Measurements from ENCODE around the gene CHD2.
"Not testable (repeated sequence)": the region's sequence is repeated elsewhere in the genome, so short reads cannot be mapped to it uniquely, and the experiment has no call there.

CHD2 gene

GRCh38 chr15:92904722-92905571, 4.8 kb downstream of the CHD2 start:
- no peak for DNase-seq (ENCODE audit: low read depth in 2 of 2, low spot score in 1 of 2)

DNA sequence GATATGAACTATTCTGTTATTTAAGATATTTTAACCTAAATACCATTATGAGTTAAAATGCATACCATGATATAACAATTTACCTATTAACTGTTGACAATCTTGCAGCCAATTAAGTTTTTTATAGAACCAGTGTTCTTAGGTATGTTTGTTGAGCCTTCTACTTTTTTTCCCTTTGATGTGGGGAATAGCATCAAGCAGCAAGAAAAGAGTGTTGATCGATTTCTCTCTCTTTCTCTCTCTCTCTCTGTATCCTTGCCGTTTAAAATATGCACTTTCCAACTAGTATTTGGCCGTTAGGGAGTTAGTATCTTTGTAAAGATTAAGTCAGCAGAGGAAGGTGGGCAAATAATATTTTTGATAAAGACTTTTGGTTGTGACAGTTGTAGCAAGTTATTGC, 5.9 kb downstream of the CHD2 start:
- DNase-seq (ENCODE audit: low read depth in 2 of 2, low spot score in 1 of 2), result no peak

GRCh38 chr15:92906563-92907081, 6.5 kb downstream of the CHD2 start:
- peak in 1 of 2 donors; percentile 24 for DNase-seq (ENCODE audit: low read depth in 2 of 2, low spot score in 1 of 2)

DNA sequence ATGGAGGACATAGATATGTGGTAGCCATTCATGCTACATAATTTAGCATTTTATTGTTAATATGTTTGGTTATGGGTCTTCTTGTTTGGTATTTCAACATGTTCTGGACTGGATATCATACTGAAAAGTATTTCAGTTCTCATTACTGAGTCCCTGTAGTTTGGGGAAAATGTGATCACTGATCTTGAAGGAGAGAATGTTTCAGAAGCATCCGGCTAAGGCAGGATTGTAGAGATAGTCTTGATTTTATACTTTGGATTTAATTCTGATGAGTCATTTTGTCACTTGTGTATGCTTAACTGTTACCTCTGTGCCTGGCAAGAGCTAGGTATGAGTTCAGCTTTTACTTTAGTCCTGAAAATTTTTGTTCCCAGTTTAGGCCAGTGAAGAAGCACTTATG, 7.1 kb downstream of the CHD2 start:
- DNase-seq (ENCODE audit: low read depth in 2 of 2, low spot score in 1 of 2), result no peak

DNA sequence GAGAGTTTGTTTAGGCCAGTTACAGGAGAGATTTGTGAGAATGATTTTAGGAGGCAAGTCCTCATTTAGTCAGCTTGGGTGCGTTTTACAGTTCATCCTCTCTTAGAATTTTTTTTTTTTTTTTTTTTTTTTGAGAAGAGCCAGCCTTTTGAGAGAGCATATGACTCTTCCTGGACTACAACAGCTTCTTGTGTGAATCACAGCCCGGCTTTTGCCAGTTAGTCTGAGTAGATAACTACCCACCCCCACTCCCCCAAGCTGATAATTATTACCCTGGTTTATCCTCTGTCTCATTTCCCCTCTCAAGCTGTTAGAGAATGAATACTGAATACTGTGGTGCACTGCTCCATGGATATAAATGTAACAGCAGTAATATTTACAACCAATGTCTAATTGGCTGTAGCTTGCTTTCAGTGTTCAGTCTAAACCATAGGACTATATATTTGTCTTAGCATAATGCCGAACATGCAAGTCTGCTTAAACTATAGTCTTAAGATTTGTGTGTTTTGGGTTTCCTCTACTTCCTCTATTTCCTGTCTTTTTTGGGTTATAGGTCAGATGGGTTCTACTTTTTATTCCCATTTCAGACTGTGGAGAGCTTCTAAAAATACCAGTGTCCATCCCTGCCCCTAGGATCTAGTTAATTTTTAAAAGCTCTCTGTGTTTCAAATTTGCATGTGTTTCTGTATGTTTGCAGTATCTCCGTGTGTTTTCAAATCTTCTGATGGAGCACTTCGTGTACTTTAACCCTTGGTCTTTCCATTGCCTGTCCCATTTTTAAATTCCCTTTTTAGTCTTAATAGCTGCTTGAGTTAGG, 8.0 kb downstream of the CHD2 start:
- DNase-seq (ENCODE audit: low read depth in 2 of 2, low spot score in 1 of 2), result no peak

- DNase-seq (ENCODE audit: low read depth in 2 of 2, low spot score in 1 of 2), result no peak
Measured at GRCh38 chr15:92908713-92909057, 8.6 kb downstream of the CHD2 start.

DNA sequence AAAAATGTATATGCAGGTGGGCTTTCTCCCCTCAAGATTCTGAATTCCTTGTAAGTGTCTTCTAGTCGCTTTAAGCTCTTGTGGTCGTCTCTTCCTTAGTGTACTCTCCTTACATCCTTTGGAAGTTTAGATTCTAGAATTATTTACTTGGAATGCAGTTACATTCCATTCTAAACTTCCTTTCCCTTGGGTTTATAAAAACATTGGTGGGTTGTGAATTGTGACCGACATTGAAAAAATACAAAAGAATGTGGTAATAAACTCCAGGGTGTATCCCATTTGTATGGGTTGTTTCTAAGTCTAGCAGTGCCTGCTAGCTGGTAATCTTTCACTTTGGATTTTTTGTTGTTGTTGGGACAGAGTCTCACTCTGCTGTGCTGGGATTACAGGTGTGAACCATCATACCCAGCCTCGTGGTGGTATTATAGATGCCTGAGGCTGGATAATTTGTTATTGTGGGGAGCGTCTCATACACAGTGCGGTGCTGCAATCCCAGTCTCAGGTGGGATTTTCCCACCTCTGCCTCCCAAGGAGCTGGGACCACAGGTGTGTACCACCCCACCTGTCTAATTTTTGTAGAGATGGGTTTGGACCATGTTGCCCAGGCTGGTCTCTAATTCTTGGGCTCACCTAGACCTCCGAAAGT, 9.1 kb downstream of the CHD2 start:
- DNase-seq (ENCODE audit: low read depth in 2 of 2, low spot score in 1 of 2), result no peak

GRCh38 chr15:92910451-92910850, 10.3 kb downstream of the CHD2 start:
- no peak for DNase-seq (ENCODE audit: low read depth in 2 of 2, low spot score in 1 of 2)

DNA sequence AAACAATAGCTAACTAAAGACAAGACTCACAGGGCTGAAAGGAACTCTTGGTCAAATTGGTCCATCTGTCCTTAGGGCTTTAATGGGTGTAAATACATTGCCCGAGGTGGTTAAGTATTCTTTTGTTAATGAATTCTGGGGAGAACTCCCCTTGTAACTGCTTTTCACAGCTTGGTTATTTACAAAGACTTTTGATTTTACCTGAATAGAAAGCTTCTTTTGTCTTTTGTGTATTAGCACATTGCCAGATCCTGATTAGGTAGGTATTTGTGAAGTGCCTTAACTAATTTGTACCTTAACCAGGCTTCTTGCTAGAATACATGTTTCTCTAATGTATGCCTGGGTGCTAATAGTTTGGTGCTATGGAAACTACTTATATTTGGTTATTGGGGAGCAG, 14.0 kb downstream of the CHD2 start:
- no peak for DNase-seq (ENCODE audit: low read depth in 2 of 2, low spot score in 1 of 2)

DNA sequence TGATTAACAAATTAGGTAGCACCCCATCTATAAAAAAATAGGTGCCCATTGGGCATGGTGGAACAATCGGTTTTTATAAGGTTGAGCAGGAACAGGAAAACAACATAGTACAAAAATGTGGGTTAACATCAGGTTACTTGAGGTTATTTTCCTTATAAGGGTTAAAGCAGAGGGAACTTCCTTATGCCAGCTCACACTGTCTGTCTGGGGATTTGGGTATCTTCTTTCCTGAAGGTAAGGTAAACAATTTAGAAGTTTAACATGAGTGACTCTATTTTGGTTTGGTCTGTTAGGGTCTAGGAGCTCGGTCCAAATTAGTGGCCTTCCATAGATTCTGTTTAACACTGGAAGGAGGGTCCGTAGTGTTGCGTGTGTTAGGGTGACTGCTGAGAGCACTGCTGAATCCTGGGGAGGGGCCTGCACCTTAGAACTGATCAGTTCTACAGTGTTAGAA, 14.7 kb downstream of the CHD2 start:
- no peak for DNase-seq (ENCODE audit: low read depth in 2 of 2, low spot score in 1 of 2)

- DNase-seq (ENCODE audit: low read depth in 2 of 2, low spot score in 1 of 2), result no peak
Measured at GRCh38 chr15:92915766-92916435, 15.8 kb downstream of the CHD2 start.

GRCh38 chr15:92917598-92918407, 17.7 kb downstream of the CHD2 start:
- peak; percentile 79 to 94 for DNase-seq (ENCODE audit: low read depth in 2 of 2, low spot score in 1 of 2)

DNA sequence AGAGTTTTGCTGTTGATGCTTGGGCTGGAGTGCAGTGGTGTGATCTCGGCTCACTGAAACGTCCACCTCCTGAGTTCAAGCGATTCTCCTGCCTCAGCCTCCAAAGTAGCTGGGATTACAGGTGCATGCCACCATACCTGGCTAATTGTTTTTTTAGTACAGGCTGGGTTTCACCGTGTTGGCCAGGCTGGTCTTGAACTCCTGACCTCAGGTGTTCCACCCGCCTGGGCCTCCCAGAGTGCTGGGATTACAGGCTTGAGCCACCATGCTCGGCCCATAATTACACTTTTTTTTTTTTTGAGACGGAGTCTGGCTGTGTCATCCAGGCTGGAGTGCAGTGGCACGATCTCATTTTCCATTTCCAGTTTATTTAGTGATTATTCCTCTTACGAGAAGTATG, 18.8 kb downstream of the CHD2 start:
- DNase-seq (ENCODE audit: low read depth in 2 of 2, low spot score in 1 of 2), result not testable (repeated sequence)

GRCh38 chr15:92920595-92921161, 20.6 kb downstream of the CHD2 start:
- no peak for DNase-seq (ENCODE audit: low read depth in 2 of 2, low spot score in 1 of 2)

- DNase-seq (ENCODE audit: low read depth in 2 of 2, low spot score in 1 of 2), result no peak
Measured at GRCh38 chr15:92921215-92922131, 21.3 kb downstream of the CHD2 start.

GRCh38 chr15:92922418-92923002, 22.4 kb downstream of the CHD2 start:
- no peak for DNase-seq (ENCODE audit: low read depth in 2 of 2, low spot score in 1 of 2)

DNA sequence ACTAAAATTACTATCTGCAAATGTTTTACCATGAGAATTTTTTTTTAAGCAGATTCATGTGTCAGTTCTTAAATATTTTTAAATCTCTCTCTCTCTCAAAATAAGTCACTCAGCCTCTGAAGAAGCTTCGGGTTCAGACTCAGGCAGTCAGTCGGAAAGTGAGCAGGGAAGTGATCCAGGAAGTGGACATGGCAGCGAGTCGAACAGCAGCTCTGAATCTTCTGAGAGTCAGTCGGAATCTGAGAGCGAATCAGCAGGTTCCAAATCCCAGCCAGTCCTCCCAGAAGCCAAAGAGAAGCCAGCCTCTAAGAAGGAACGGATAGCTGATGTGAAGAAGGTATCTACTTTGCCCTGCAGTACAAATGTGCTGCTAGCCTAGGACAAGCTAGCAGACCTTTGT, 24.1 kb downstream of the CHD2 start:
- no peak for DNase-seq (ENCODE audit: low read depth in 2 of 2, low spot score in 1 of 2)

DNA sequence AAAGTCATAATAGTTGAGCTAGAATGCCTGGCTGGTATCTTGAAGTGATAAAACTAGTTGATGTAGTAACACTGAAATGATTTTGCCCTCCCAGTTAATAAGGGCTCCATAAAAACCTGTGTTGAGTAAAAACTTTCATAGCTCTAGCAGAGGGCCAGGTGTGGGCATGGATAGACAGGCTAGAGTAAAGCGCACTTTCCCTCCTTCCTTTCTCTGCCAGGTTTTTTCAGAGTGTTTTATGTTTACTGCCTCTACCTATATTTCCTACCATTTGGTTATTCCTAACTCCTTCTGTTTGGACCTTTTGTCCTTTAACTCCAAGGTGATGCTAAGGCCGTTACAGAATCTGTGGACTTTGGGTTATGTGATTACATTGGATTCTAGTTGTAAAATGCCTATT, 25.3 kb downstream of the CHD2 start:
- DNase-seq (ENCODE audit: low read depth in 2 of 2, low spot score in 1 of 2), result no peak

All from stimulated activated CD8-positive, alpha-beta memory T cell treated with anti-CD3 and anti-CD28 coated beads, Interleukin-4, amount 100 ng/mL, for 4 hours (primary cell).